ENCODE results near the gene LSR. TPM values are rescaled to one million over a fixed set of nuclear protein-coding genes. Genes with fewer than 3 reads are reported as not detected.

Gene LSR
- total RNA-seq, 1 donor from 2014 or later = 54.7 TPM

- no peak for DNase-seq (ENCODE audit: low spot score in 2 of 2, unreplicated experiment in 2 of 2)
- no peaks in the 10 kb centered on the region for H3K27me3 Mint-ChIP-seq (ENCODE audit: low read depth)
- no peak within 1 kb of the TSS for H3K27ac Mint-ChIP-seq
- H3K4me3 Mint-ChIP-seq = no peak within 1 kb of the TSS
- H3K36me3 Mint-ChIP-seq = no peaks in the 10 kb centered on the region
- H3K9me3 Mint-ChIP-seq = no peaks in the 10 kb centered on the region
- peaks cover 35% of the 10 kb centered on the region for H3K4me1 Mint-ChIP-seq
- TF ChIP-seq, protein P1, sequence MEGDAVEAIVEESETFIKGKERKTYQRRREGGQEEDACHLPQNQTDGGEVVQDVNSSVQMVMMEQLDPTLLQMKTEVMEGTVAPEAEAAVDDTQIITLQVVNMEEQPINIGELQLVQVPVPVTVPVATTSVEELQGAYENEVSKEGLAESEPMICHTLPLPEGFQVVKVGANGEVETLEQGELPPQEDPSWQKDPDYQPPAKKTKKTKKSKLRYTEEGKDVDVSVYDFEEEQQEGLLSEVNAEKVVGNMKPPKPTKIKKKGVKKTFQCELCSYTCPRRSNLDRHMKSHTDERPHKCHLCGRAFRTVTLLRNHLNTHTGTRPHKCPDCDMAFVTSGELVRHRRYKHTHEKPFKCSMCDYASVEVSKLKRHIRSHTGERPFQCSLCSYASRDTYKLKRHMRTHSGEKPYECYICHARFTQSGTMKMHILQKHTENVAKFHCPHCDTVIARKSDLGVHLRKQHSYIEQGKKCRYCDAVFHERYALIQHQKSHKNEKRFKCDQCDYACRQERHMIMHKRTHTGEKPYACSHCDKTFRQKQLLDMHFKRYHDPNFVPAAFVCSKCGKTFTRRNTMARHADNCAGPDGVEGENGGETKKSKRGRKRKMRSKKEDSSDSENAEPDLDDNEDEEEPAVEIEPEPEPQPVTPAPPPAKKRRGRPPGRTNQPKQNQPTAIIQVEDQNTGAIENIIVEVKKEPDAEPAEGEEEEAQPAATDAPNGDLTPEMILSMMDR (IDR thresholded peaks at IDR 0.05; ENCODE audit: unreplicated experiment) = no peak
Observed at GRCh38 chr19:35291916-35292315, 43.1 kb downstream of the LSR start, which contains the start of gene MAG. TSS of gene MAG (plus strand) at chr19:35292161. CDS start at chr19:35295409, 3,248 bp downstream.

DNA sequence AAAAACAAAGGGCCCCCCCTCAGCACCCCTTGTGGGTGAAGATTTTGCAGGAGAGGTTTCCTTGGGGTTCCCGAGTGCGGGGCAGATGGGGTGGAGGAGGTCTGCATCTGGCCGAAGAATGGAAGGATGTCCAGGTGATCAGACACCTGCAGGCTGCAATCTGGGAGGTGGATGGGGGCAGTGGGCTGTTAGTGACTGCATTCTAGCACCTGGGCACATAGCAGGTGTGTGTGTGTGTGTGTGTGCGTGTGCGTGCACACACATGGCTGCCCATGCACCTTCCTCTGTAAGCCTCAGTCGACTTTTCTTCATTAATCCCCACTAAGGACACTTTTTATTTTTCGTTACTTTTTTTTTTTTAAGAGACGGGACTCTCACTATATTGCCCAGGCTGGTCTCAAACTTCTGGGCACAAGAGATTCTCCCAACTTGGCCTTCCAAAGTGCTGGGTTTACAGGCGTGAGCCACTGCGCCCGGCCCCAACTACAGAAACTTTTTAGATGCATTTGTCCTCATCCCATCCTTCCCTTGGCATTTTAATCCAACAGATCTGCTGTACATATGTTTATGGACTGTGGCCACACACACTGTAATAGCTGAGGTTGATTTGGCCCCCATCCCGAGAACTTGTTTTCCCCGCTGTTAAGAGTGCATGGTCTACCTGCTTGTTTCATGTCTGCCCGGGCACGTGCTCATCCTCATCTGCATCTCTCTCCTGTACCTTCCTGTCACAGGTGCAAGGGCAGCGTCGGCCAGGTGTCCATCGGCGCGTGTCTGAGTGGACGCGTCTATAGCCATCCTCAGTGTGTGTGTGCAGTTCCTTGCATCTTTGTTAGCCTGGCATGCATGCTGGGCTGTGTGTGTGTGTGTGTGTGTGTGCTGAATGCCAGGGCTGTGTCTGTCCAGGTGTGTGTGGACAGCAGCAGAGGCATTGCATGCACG is 43.9 kb downstream of the LSR start:
- Mint-ChIP-seq H3K9me3 (no peaks in the 10 kb centered on the region), H3K27me3 (ENCODE audit: low read depth) (no peaks in the 10 kb centered on the region), H3K4me3 (no peak overlapping the region), H3K4me1 (peaks cover 35% of the 10 kb centered on the region), H3K27ac (no peak overlapping the region), H3K36me3 (no peaks in the 10 kb centered on the region)
- TF ChIP-seq, protein P1 (IDR thresholded peaks at IDR 0.05; ENCODE audit: unreplicated experiment) = no peak
- DNase-seq (ENCODE audit: low spot score in 2 of 2, unreplicated experiment in 2 of 2) = no peak

DNA sequence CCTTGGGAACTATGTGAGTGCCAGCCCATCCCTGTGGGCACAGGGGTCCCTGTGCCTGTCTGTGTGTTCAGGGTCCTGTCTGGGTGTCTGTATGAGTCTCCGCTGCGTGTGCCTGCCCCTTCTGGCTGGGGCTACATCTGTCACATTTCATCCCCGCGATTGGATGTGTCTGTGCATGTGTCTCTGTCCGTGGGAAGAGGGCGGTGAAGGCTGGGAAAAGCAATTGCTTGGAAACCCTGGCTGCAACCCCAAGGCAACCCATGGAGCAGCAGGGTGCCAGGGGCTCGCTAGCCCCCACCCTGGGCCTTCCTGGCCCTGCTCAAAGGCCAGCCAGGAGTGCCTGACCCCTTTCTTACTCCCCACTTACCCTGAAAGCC is 44.5 kb downstream of the LSR start:
- no peaks in the 10 kb centered on the region for H3K36me3 Mint-ChIP-seq
- no peak for DNase-seq (ENCODE audit: low spot score in 2 of 2, unreplicated experiment in 2 of 2)
- H3K4me3 Mint-ChIP-seq = no peak overlapping the region
- no peaks in the 10 kb centered on the region for H3K27me3 Mint-ChIP-seq (ENCODE audit: low read depth)
- H3K9me3 Mint-ChIP-seq = no peaks in the 10 kb centered on the region
- H3K4me1 Mint-ChIP-seq = peaks cover 35% of the 10 kb centered on the region
- no peak overlapping the region for H3K27ac Mint-ChIP-seq
- TF ChIP-seq, protein P1 (IDR thresholded peaks at IDR 0.05; ENCODE audit: unreplicated experiment) = no peak

- Mint-ChIP-seq H3K4me1 (peaks cover 35% of the 10 kb centered on the region), H3K36me3 (no peaks in the 10 kb centered on the region), H3K4me3 (no peak overlapping the region), H3K9me3 (no peaks in the 10 kb centered on the region), H3K27me3 (ENCODE audit: low read depth) (no peaks in the 10 kb centered on the region), H3K27ac (no peak overlapping the region)
- no peak for DNase-seq (ENCODE audit: low spot score in 2 of 2, unreplicated experiment in 2 of 2)
- TF ChIP-seq, protein P1 (IDR thresholded peaks at IDR 0.05; ENCODE audit: unreplicated experiment) = no peak
Observed at GRCh38 chr19:35293808-35294207, 45.0 kb downstream of the LSR start.

- H3K36me3 Mint-ChIP-seq = no peaks in the 10 kb centered on the region
- H3K27ac Mint-ChIP-seq = no peak overlapping the region
- no peaks in the 10 kb centered on the region for H3K9me3 Mint-ChIP-seq
- H3K4me1 Mint-ChIP-seq = peaks cover 35% of the 10 kb centered on the region
- no peak for DNase-seq (ENCODE audit: low spot score in 2 of 2, unreplicated experiment in 2 of 2)
- H3K4me3 Mint-ChIP-seq = no peak overlapping the region
- TF ChIP-seq, protein P1 (IDR thresholded peaks at IDR 0.05; ENCODE audit: unreplicated experiment) = no peak
- no peaks in the 10 kb centered on the region for H3K27me3 Mint-ChIP-seq (ENCODE audit: low read depth)
Observed at GRCh38 chr19:35294328-35294727, 45.5 kb downstream of the LSR start.
